Activated CD8-positive, alpha-beta T cell treated with anti-CD3 and anti-CD28 coated beads for 36 hours (primary cell): ENCODE data around the gene STK32C. TPM values are rescaled to one million over a fixed set of nuclear protein-coding genes. Genes with fewer than 3 reads are reported as not detected.

ENCODE experiments used
- ATAC-seq: fragments of 200-7000 bp; cut with Tn5 transposase; one replicate; pipeline ENCODE4 v1.10.0; 2021; ENCODE audit warnings: mild to moderate bottlenecking, moderate library complexity
- CTCF ChIA-PET: fragments of 350-600 bp; sonication (Branson Sonifier 250); formaldehyde crosslinking; loops from one replicate; lab custom pipeline; 2021; ENCODE audit warnings: antibody characterized with exemption; lab: Charles Lee
- POLR2A ChIA-PET: fragments of 350-600 bp; sonication (Branson Sonifier 250); formaldehyde crosslinking; loops from one replicate; lab custom pipeline; 2021; ENCODE audit warnings: antibody characterized with exemption; lab: Charles Lee
- DNase-seq: peaks from one replicate; pipeline ENCODE4 v3.0.0-alpha.2; 2020
- H3K27ac Mint-ChIP-seq: one replicate; pipeline ENCODE4 v1.8.0; 2021; ENCODE audit warnings: mild to moderate bottlenecking, mixed read lengths
- H3K27me3 Mint-ChIP-seq: one replicate; pipeline ENCODE4 v1.8.0; 2021; ENCODE audit warnings: mixed read lengths
- H3K36me3 Mint-ChIP-seq: one replicate; pipeline ENCODE4 v1.8.0; 2021; ENCODE audit warnings: low read depth, mixed read lengths
- H3K4me1 Mint-ChIP-seq: one replicate; pipeline ENCODE4 v1.8.0; 2021; ENCODE audit warnings: low read depth, mixed read lengths
- H3K4me3 Mint-ChIP-seq: one replicate; pipeline ENCODE4 v1.8.0; 2021; ENCODE audit warnings: mild to moderate bottlenecking, moderate library complexity, mixed read lengths
- H3K9me3 Mint-ChIP-seq: one replicate; pipeline ENCODE4 v1.8.0; 2021; ENCODE audit warnings: mixed read lengths
- CTCF ChIP-seq: fragments of 200-600 bp; IDR thresholded peaks from one replicate; pipeline ENCODE4 v1.8.0; 2022; ENCODE audit warnings: antibody characterized with exemption, mild to moderate bottlenecking
- intact Hi-C: fragments of 100-400 bp; cut with micrococcal nuclease; formaldehyde crosslinking; loops from one replicate; pipeline ENCODE4 v1.10.0; 2022
- total RNA-seq, 2 experiments: library from RNA; stranded (reverse); gene quantifications; one replicate each; pipeline ENCODE4 v1.2.3, GENCODE V29; 2021

Gene STK32C
- total RNA-seq, 2 experiments from 2014 or later: 29.3 to 31.4 TPM

- H3K4me3 Mint-ChIP-seq: no peak overlapping the region
- ChIA-PET CTCF (interaction anchor here (1.2 kb wide), 1 partner anchor 120 kb away, joined by 3 read pairs; no protein-coding TSS in a partner anchor), POLR2A (no interaction called here)
- ATAC-seq (no peak), DNase-seq (no peak)
- H3K27ac Mint-ChIP-seq: peak overlapping the region; percentile 74
- H3K4me1 Mint-ChIP-seq: peaks cover 28% of the 10 kb centered on the region
- H3K9me3 Mint-ChIP-seq: no peaks in the 10 kb centered on the region
- H3K36me3 Mint-ChIP-seq: no peaks in the 10 kb centered on the region
- intact Hi-C loops: no loop called here
- TF ChIP-seq CTCF: no peak
- H3K27me3 Mint-ChIP-seq: no peaks in the 10 kb centered on the region
Measured at GRCh38 chr10:132232981-132233380, 74.8 kb downstream of the STK32C start.

- Mint-ChIP-seq H3K27ac (peak overlapping the region; percentile 74), H3K4me3 (peak overlapping the region; percentile 25), H3K27me3 (no peaks in the 10 kb centered on the region), H3K4me1 (peaks cover 28% of the 10 kb centered on the region), H3K9me3 (no peaks in the 10 kb centered on the region), H3K36me3 (no peaks in the 10 kb centered on the region)
- DNase-seq (peak; percentile 65), ATAC-seq (peak; percentile 54)
- intact Hi-C loops: no loop called here
- POLR2A ChIA-PET: no interaction called here
- CTCF ChIA-PET: interaction anchor here (1.2 kb wide), 1 partner anchor 121 kb away, joined by 3 read pairs; no protein-coding TSS in a partner anchor
- no peak for TF ChIP-seq CTCF
Measured at GRCh38 chr10:132232023-132232951, 75.5 kb downstream of the STK32C start.

- H3K4me1 Mint-ChIP-seq: peaks cover 28% of the 10 kb centered on the region
- H3K36me3 Mint-ChIP-seq: no peaks in the 10 kb centered on the region
- DNase-seq: no peak
- POLR2A ChIA-PET: no interaction called here
- intact Hi-C loops: no loop called here
- H3K27ac Mint-ChIP-seq: peak overlapping the region; percentile 74
- no peak for ATAC-seq
- no peaks in the 10 kb centered on the region for H3K9me3 Mint-ChIP-seq
- CTCF ChIA-PET: interaction anchor here (1.2 kb wide), 1 partner anchor 122 kb away, joined by 3 read pairs; no protein-coding TSS in a partner anchor
- H3K27me3 Mint-ChIP-seq: no peaks in the 10 kb centered on the region
- TF ChIP-seq CTCF: no peak
- H3K4me3 Mint-ChIP-seq: no peak overlapping the region
Measured at GRCh38 chr10:132231656-132232022, 76.1 kb downstream of the STK32C start.

GRCh38 chr10:132230557-132231210, 77.1 kb downstream of the STK32C start:
- no peak for ATAC-seq
- peak overlapping the region; percentile 88 for H3K27ac Mint-ChIP-seq
- ChIA-PET CTCF (no interaction called here), POLR2A (no interaction called here)
- H3K27me3 Mint-ChIP-seq: no peaks in the 10 kb centered on the region
- TF ChIP-seq CTCF: no peak
- no peaks in the 10 kb centered on the region for H3K36me3 Mint-ChIP-seq
- intact Hi-C loops: no loop called here
- DNase-seq: no peak
- no peaks in the 10 kb centered on the region for H3K9me3 Mint-ChIP-seq
- H3K4me1 Mint-ChIP-seq: peaks cover 28% of the 10 kb centered on the region
- peak overlapping the region; percentile 43 for H3K4me3 Mint-ChIP-seq
